DOHH2 (cell line): ENCODE data around the gene GAS2L1.

Experiments used
- H3F3A ChIP-seq: fragments of 200-600 bp; sonication (generic), shearing (Covaris generic); 2 replicates; pipeline ENCODE4 v1.6.0; 2016; ENCODE audit warnings: antibody characterized with exemption, mild to moderate bottlenecking; ENCODE audit not compliant: control insufficient read depth, insufficient read depth
- H3K27ac ChIP-seq: fragments of 200-600 bp; sonication (generic); 2 replicates; pipeline ENCODE4 v1.5.1; 2014; ENCODE audit warnings: low read depth, mild to moderate bottlenecking, low read length, moderate library complexity
- H3K27me3 ChIP-seq: fragments of 200-600 bp; sonication (generic); 2 replicates; pipeline ENCODE4 v1.6.1; 2014; ENCODE audit warnings: mild to moderate bottlenecking, low read length, mixed read lengths; ENCODE audit not compliant: control insufficient read depth
- H3K36me3 ChIP-seq: fragments of 200-600 bp; sonication (generic); 2 replicates; pipeline ENCODE4 v1.6.1; 2014; ENCODE audit warnings: mild to moderate bottlenecking, low read length, moderate library complexity, mixed read lengths; ENCODE audit not compliant: control insufficient read depth
- H3K4me1 ChIP-seq: fragments of 200-600 bp; sonication (generic); 2 replicates; pipeline ENCODE4 v1.6.1; 2014; ENCODE audit warnings: mild to moderate bottlenecking, low read length, mixed read lengths; ENCODE audit not compliant: control insufficient read depth
- H3K4me2 ChIP-seq: fragments of 200-600 bp; sonication (generic); 2 replicates; pipeline ENCODE4 v1.6.0; 2014; ENCODE audit warnings: mild to moderate bottlenecking, low read length, moderate library complexity
- H3K4me3 ChIP-seq: fragments of 200-600 bp; sonication (generic); 2 replicates; pipeline ENCODE4 v1.5.1; 2014; ENCODE audit warnings: mild to moderate bottlenecking, low read length, mixed read lengths
- H3K79me2 ChIP-seq: fragments of 200-600 bp; sonication (generic); 2 replicates; pipeline ENCODE4 v1.6.1; 2014; ENCODE audit warnings: mild to moderate bottlenecking, low read length, mixed read lengths; ENCODE audit not compliant: control insufficient read depth
- H3K9me2 ChIP-seq: fragments of 200-600 bp; sonication (generic); replicated peaks from 2 replicates; pipeline ENCODE4 v1.6.1; 2014; ENCODE audit warnings: mild to moderate bottlenecking, low read length, mixed read lengths; ENCODE audit not compliant: control insufficient read depth
- H3K9me3 ChIP-seq: fragments of 200-600 bp; sonication (generic); 2 replicates; pipeline ENCODE4 v1.6.1; 2014; ENCODE audit warnings: antibody characterized with exemption, low read length, mixed read lengths; ENCODE audit not compliant: control insufficient read depth, insufficient read depth
- H4K20me1 ChIP-seq: fragments of 200-600 bp; sonication (generic); 2 replicates; pipeline ENCODE4 v1.6.0; 2014; ENCODE audit warnings: low read depth, mild to moderate bottlenecking, antibody characterized with exemption, low read length, moderate library complexity; ENCODE audit not compliant: control insufficient read depth, insufficient read depth
- EZH2phosphoT487 ChIP-seq: fragments of 200-600 bp; sonication (generic); IDR thresholded peaks from 2 replicates; pipeline ENCODE4 v1.6.1; 2017; ENCODE audit warnings: borderline replicate concordance, mild to moderate bottlenecking, antibody characterized with exemption, low read length, moderate library complexity, mixed read lengths
- TF ChIP-seq, protein P1 (sequence below): fragments of 200-600 bp; sonication (generic); IDR thresholded peaks from one replicate; pipeline ENCODE4 v1.5.1; 2014; ENCODE audit warnings: antibody characterized with exemption, mild to moderate bottlenecking, low read depth, low read length; ENCODE audit not compliant: poor library complexity, severe bottlenecking

Gene GAS2L1

DNA sequence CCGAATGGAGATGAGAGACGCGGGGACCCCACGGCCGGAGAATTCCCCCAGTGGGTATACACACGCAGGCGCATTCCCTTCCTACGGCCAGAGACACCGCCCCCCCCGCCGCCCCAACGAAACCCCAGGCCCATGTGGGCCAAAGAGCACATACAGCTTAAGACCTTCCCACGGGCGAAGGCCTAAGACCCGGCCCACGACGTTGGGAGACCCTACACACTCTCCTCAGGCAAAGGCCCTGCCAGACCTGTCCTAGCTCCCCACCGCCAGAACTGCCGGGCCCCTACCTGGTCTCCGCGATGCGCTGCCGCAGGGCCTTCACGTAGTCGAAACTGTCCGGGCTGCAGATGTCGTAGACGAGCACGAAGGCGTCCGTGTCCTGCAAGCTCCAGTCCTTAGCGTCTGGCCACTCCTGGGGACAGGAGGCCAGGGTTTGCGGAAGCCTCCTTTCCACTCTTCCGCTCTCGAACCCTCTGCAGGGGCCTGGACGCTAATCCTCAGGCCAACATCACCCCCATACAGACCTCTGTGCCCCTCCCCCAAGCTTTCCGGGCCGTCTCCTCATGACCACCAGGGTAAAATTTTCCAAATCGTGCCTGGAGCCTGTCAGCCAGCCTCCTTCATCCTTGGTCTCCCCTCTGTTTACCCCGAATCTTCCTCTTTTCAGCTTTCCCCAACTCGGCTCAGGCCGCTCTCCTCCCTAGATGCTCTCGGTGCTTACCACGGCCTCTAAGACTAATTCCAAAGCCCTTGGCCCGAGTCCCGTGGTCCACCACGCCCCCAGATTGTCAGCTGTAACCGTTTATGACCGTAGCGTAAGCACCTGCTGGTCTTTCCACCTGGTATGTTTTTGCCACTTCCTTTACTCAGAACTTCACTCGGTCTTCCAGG lies 7.4 kb downstream of the GAS2L1 start:
- Histone ChIP-seq H4K20me1 (no peaks in the 10 kb centered on the region), H3F3A (0 out of 2 replicates have a peak, but pooled peaks cover 4% of the 10 kb centered on the region), H3K36me3 (no peaks in the 10 kb centered on the region), H3K9me2 (no peaks in the 10 kb centered on the region), H3K79me2 (no peaks in the 10 kb centered on the region), H3K27ac (no peak overlapping the region), H3K4me1 (0 out of 2 replicates have a peak, but pooled peaks cover 2% of the 10 kb centered on the region), H3K9me3 (no peaks in the 10 kb centered on the region), H3K27me3 (peaks cover 16% of the 10 kb centered on the region), H3K4me3 (no peak overlapping the region), H3K4me2 (no peak overlapping the region)
- TF ChIP-seq EZH2phosphoT487, result no peak
- TF ChIP-seq, protein P1, sequence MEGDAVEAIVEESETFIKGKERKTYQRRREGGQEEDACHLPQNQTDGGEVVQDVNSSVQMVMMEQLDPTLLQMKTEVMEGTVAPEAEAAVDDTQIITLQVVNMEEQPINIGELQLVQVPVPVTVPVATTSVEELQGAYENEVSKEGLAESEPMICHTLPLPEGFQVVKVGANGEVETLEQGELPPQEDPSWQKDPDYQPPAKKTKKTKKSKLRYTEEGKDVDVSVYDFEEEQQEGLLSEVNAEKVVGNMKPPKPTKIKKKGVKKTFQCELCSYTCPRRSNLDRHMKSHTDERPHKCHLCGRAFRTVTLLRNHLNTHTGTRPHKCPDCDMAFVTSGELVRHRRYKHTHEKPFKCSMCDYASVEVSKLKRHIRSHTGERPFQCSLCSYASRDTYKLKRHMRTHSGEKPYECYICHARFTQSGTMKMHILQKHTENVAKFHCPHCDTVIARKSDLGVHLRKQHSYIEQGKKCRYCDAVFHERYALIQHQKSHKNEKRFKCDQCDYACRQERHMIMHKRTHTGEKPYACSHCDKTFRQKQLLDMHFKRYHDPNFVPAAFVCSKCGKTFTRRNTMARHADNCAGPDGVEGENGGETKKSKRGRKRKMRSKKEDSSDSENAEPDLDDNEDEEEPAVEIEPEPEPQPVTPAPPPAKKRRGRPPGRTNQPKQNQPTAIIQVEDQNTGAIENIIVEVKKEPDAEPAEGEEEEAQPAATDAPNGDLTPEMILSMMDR, result no peak

GRCh38 chr22:29314537-29315285 lies 8.3 kb downstream of the GAS2L1 start:
- Histone ChIP-seq H3K4me2 (no peak overlapping the region), H3K27ac (no peak overlapping the region), H3K27me3 (peaks cover 16% of the 10 kb centered on the region)

GRCh38 chr22:29315286-29316140 lies 9.1 kb downstream of the GAS2L1 start, which contains the start of gene RASL10A:
RASL10A (minus strand) TSS chr22:29315697; CDS start chr22:29315246, 451 bp downstream.
- Histone ChIP-seq H4K20me1 (no peaks in the 10 kb centered on the region), H3K36me3 (no peaks in the 10 kb centered on the region), H3K79me2 (no peaks in the 10 kb centered on the region), H3K4me3 (no peak within 1 kb of the TSS), H3K9me3 (no peaks in the 10 kb centered on the region), H3K27ac (no peak within 1 kb of the TSS), H3K27me3 (peaks cover 16% of the 10 kb centered on the region), H3K4me2 (no peak within 1 kb of the TSS), H3K9me2 (no peaks in the 10 kb centered on the region), H3F3A (0 out of 2 replicates have a peak, but pooled peaks cover 4% of the 10 kb centered on the region), H3K4me1 (peaks cover 4% of the 10 kb centered on the region)
- TF ChIP-seq, protein P1, result no peak
- TF ChIP-seq EZH2phosphoT487, result no peak

More at GRCh38 chr22:29314537-29315285, 8.3 kb downstream of the GAS2L1 start:
- 0 out of 2 replicates have a peak, but pooled peaks cover 4% of the 10 kb centered on the region for H3F3A ChIP-seq
- no peaks in the 10 kb centered on the region for H3K9me3 ChIP-seq
- H3K79me2 ChIP-seq, result no peaks in the 10 kb centered on the region
- no peak overlapping the region for H3K4me3 ChIP-seq
- H4K20me1 ChIP-seq, result no peaks in the 10 kb centered on the region
- 0 out of 2 replicates have a peak, but pooled peaks cover 2% of the 10 kb centered on the region for H3K4me1 ChIP-seq
- no peak for TF ChIP-seq EZH2phosphoT487
- TF ChIP-seq, protein P1, result no peak
- no peaks in the 10 kb centered on the region for H3K9me2 ChIP-seq
- no peaks in the 10 kb centered on the region for H3K36me3 ChIP-seq
